IPS DF 6.9 (cell line): ENCODE data around the gene ELP1.

Experiments used
- DNase-seq: peaks from one replicate; pipeline ENCODE4 v3.0.0-alpha.2; 2013; ENCODE audit warnings: low read depth, low spot score
- H3K27ac ChIP-seq: one replicate; pipeline ENCODE4 v1.5.1; 2013; ENCODE audit warnings: low read length, control low read depth
- H3K27me3 ChIP-seq: 2 replicates; pipeline ENCODE4 v1.6.1; 2013; ENCODE audit warnings: mild to moderate bottlenecking, low read length; ENCODE audit not compliant: control insufficient read depth, insufficient read depth
- H3K36me3 ChIP-seq: 2 replicates; pipeline ENCODE4 v1.6.1; 2013; ENCODE audit warnings: low read length; ENCODE audit not compliant: control insufficient read depth, insufficient read depth
- H3K4me1 ChIP-seq: 2 replicates; pipeline ENCODE4 v1.6.1; 2013; ENCODE audit warnings: low read length; ENCODE audit not compliant: control insufficient read depth, insufficient read depth
- H3K4me3 ChIP-seq: 2 replicates; pipeline ENCODE4 v1.5.1; 2013; ENCODE audit warnings: mild to moderate bottlenecking, low read length
- H3K9me3 ChIP-seq: 2 replicates; pipeline ENCODE4 v1.6.1; 2013; ENCODE audit warnings: low read length, inconsistent platforms; ENCODE audit not compliant: control insufficient read depth, insufficient read depth
- WGBS: extraction: QIAGEN DNeasy Blood & Tissue Kit; methylation state at CpG from one replicate; pipeline ENCODE4 v1.1.7; 2013; ENCODE audit warnings: mixed read lengths, missing lambda C conversion rate; ENCODE audit not compliant: insufficient read length, insufficient coverage; 5-methylcytosine and 5-hydroxymethylcytosine counted together

Gene ELP1

DNA sequence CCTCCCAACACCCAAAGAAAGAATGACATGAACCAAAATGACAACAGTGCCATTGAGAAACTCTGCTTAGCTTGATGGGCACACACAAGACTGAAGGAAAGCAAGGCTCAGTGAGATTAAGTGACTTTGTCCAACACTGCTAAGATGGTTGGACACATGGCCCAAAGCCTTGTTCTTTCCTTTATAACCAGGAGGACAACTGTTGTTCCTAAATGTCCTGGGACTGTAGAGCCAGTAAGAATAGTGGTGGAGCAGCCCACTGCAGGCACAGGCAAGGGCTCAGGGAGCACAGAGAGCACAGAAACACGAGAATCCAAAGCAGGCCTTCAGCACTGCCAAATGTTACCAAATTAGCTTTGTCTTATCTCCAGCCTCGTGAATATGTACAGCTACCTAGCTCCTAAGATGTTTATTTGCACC lies 67.9 kb downstream of the ELP1 start:
- Histone ChIP-seq H3K27me3 (no peaks in the 10 kb centered on the region), H3K9me3 (no peaks in the 10 kb centered on the region), H3K4me3 (no peak overlapping the region), H3K36me3 (0 out of 2 replicates have a peak, but pooled peaks cover 3% of the 10 kb centered on the region), H3K4me1 (no peaks in the 10 kb centered on the region), H3K27ac (no peak overlapping the region)
- WGBS: no CpG with 5 or more reads among the region's 2 CpGs
- no peak for DNase-seq

DNA sequence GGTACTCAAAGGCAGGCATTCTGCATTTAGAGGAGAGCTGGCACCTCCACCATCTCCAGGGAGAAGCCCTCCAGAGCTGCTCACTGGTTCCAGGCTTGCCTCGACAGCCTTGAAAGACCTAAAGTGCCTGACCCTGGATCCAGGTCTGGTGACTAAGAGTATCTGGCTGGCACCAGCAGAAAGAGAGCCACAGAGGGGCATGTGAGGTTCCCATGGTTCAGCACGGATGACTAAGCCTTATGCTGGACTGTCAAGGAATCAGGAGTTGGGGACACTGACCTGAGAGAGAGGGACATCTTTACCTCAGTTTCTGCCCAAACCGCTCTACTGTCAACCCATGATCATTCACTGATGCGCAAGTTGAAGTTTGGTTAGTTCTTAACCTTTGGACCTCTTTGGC lies 68.9 kb downstream of the ELP1 start:
- Histone ChIP-seq H3K27me3 (no peaks in the 10 kb centered on the region), H3K27ac (no peak overlapping the region), H3K4me3 (no peak overlapping the region), H3K36me3 (0 out of 2 replicates have a peak, but pooled peaks cover 3% of the 10 kb centered on the region), H3K9me3 (no peaks in the 10 kb centered on the region), H3K4me1 (no peaks in the 10 kb centered on the region)
- no CpG with 5 or more reads among the region's 4 CpGs for WGBS
- DNase-seq: no peak

DNA sequence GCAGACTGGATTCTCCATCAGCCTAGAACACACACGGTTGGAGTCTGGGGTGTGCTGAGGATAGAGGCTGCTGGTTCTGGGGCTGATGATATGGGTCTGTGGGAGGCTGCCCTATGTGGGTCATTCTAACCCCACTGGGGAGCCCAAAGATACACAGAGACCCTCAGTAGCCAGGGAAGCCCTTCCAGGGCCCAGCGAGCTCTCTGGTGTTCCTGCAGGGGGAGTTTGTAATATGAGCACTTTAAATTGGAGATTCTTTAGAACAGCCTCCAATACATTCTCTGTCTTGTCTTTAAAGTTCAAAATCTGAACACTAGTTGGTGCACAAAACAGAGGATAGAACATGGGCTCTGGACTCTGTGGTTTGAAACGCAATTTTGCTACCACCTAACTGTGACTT lies 69.5 kb downstream of the ELP1 start:
- H3K9me3 ChIP-seq: no peaks in the 10 kb centered on the region
- WGBS: no CpG with 5 or more reads among the region's 3 CpGs
- H3K27ac ChIP-seq: no peak overlapping the region
- no peak overlapping the region for H3K4me3 ChIP-seq
- 0 out of 2 replicates have a peak, but pooled peaks cover 3% of the 10 kb centered on the region for H3K36me3 ChIP-seq
- H3K4me1 ChIP-seq: no peaks in the 10 kb centered on the region
- no peaks in the 10 kb centered on the region for H3K27me3 ChIP-seq
- DNase-seq: no peak

DNA sequence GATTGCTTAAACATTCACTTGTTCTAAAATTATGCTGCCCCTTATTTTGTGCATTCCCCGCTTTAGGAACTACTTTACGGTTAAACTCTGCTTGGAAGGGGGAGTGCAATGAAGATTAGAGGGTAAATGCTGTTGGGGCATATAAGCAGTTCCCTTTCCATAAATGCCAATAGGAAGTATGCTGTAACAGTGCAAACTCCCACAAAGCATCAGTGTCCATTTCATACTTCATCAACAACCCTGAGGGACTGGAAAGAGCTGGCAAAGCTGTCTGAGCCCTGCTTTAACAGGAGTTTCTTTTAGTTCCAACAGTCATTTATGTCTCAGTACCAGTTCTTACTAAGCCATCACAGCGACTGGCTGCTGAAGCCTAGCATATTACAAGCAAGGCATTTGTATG lies 70.0 kb downstream of the ELP1 start:
- H3K4me1 ChIP-seq: no peaks in the 10 kb centered on the region
- DNase-seq: no peak
- no CpG with 5 or more reads among the region's 3 CpGs for WGBS

DNA sequence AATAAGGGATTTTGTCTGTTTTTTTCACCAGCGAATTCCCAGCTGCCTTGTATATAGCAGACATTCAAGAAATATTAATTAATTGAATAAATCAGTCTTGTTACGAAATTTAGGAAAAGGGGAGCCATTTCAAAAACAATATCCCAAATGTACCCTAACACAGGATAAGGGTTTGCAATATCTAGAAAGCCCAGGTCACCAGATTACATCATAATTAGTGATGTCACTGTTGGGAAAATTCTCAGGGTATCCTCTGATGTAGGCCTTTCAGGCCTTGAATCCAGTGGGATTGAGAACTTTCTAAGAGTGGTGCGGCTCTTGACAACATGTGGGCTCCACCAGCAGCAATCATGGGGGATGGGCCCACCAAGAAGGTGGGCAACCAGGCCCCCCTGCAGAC lies 71.9 kb downstream of the ELP1 start, which contains the start of gene ACTL7A:
Gene ACTL7A (plus strand): TSS at position 270 of the 400 bp plus-strand sequence. CDS start 57 bp downstream, at position 327.
- no peak for DNase-seq
- H3K9me3 ChIP-seq: no peaks in the 10 kb centered on the region
- no peak within 1 kb of the TSS for H3K4me3 ChIP-seq
- no peaks in the 10 kb centered on the region for H3K36me3 ChIP-seq
- no CpG with 5 or more reads among the region's 3 CpGs for WGBS
- no peaks in the 10 kb centered on the region for H3K27me3 ChIP-seq
- no peak within 1 kb of the TSS for H3K27ac ChIP-seq
- H3K4me1 ChIP-seq: no peaks in the 10 kb centered on the region

More for the DNA sequence above, 70.0 kb downstream of the ELP1 start:
- no peaks in the 10 kb centered on the region for H3K27me3 ChIP-seq
- no peaks in the 10 kb centered on the region for H3K36me3 ChIP-seq
- H3K9me3 ChIP-seq: no peaks in the 10 kb centered on the region
- no peak overlapping the region for H3K27ac ChIP-seq
- H3K4me3 ChIP-seq: no peak overlapping the region

DNA sequence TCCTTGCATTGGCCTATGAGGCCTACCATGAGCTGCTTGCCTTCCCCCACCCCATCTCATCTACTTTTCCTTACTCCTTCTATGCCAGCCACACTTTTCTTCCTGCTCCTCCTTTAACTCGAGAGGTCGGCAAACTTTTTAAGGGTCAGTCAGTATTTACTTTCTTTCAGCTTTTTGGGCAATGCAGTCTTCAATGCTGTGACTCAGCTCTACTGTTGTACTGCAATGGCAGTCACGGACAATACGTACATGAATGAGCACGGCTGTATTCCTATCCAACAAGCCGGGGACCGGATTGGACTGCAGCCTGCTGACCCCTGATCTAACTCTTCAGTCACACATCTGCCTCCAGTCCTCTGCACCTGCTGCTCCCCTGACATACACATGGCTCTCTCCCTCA lies 72.5 kb downstream of the ELP1 start:
- Histone ChIP-seq H3K36me3 (no peaks in the 10 kb centered on the region), H3K4me1 (no peaks in the 10 kb centered on the region), H3K9me3 (no peaks in the 10 kb centered on the region), H3K4me3 (no peak overlapping the region), H3K27me3 (no peaks in the 10 kb centered on the region), H3K27ac (no peak overlapping the region)
- DNase-seq: no peak
- WGBS: no CpG with 5 or more reads among the region's 7 CpGs

DNA sequence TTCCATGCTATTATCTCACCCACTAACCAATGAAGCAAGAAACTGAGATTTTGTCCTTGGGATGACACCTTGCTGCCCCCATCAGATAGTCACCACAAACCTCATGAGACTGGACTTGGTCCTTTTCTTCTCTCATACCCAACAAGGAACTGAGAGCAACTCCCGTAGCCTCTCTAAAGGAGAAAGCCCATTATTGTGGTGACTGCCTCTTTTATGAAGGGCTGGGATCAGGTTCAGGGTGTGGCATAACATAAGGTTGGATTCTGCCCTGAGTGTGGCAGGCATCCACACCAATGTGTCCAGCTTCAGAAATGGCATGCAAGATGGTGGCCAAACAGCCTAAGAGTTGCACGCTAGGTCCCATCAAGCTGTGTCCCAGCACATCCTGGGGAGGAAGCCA lies 73.2 kb downstream of the ELP1 start:
- Histone ChIP-seq H3K9me3 (no peaks in the 10 kb centered on the region), H3K27me3 (no peaks in the 10 kb centered on the region), H3K27ac (no peak overlapping the region), H3K36me3 (no peaks in the 10 kb centered on the region), H3K4me1 (no peaks in the 10 kb centered on the region), H3K4me3 (no peak overlapping the region)
- DNase-seq: no peak
- WGBS: no CpG with 5 or more reads among the region's 2 CpGs

- WGBS: no CpG with 5 or more reads among the region's 4 CpGs
- no peak overlapping the region for H3K27ac ChIP-seq
- no peak for DNase-seq
These were observed 73.6 kb downstream of the ELP1 start for GRCh38 chr9:108860354-108860753.

GRCh38 chr9:108859459-108860114 lies 74.3 kb downstream of the ELP1 start:
- Histone ChIP-seq H3K4me1 (no peaks in the 10 kb centered on the region), H3K36me3 (no peaks in the 10 kb centered on the region), H3K27ac (no peak overlapping the region), H3K4me3 (no peak overlapping the region), H3K9me3 (no peaks in the 10 kb centered on the region), H3K27me3 (no peaks in the 10 kb centered on the region)
- no peak for DNase-seq
- no CpG with 5 or more reads among the region's 3 CpGs for WGBS

More at GRCh38 chr9:108860354-108860753, 73.6 kb downstream of the ELP1 start:
- H3K4me1 ChIP-seq: no peaks in the 10 kb centered on the region
- H3K27me3 ChIP-seq: no peaks in the 10 kb centered on the region
- H3K4me3 ChIP-seq: no peak overlapping the region
- no peaks in the 10 kb centered on the region for H3K36me3 ChIP-seq
- H3K9me3 ChIP-seq: no peaks in the 10 kb centered on the region

DNA sequence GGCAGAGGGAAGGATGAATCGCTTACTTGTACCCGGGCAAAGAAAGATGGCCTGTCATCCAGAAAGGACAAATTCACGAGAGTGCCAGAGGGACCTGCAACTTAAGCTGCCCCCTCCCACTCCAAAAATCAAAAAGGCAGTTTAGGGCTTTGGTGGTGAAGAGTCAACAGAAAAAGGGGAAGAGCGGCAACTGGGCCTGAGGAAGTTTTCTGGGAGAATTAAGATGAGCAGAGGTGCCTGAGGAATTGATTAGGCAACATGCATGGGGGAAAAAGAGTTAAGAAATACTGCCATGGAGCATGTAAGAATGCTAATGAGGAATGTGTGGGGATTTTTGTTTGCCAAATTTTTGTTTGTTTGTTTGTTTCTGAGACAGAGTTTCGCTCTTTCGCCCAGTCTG lies 76.4 kb downstream of the ELP1 start:
- Histone ChIP-seq H3K9me3 (no peaks in the 10 kb centered on the region), H3K4me3 (no peak overlapping the region), H3K27me3 (no peaks in the 10 kb centered on the region), H3K4me1 (no peaks in the 10 kb centered on the region), H3K36me3 (no peaks in the 10 kb centered on the region), H3K27ac (no peak overlapping the region)
- DNase-seq: no peak
- WGBS: no CpG with 5 or more reads among the region's 6 CpGs

DNA sequence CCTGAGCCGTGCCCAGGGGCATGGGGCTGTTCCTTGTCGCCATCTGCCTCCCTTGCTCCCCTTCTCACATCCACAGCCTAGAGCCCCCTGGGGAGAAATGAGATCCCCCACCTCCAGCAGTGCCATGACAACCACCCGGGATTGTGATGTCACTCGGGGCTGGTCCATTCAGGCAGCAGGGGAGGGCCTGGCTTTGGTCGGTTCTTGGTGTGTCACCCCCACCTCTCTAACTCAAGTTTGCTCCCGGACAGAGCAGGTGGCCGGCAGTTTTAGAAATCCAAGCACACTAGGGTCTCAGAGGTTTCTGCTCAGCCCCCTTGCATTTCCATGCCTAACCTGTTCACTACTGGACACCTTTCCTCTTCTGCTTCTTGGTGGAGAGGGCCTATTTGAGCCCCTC lies 78.0 kb downstream of the ELP1 start, which contains the start of gene ACTL7B:
Gene ACTL7B (minus strand): TSS at position 99 of the 400 bp plus-strand sequence. CDS start 56 bp downstream, at position 43.
- no peaks in the 10 kb centered on the region for H3K36me3 ChIP-seq
- H3K27me3 ChIP-seq: no peaks in the 10 kb centered on the region
- no peak within 1 kb of the TSS for H3K27ac ChIP-seq
- H3K4me1 ChIP-seq: no peaks in the 10 kb centered on the region
- no peaks in the 10 kb centered on the region for H3K9me3 ChIP-seq
- WGBS: no CpG with 5 or more reads among the region's 7 CpGs
- no peak within 1 kb of the TSS for H3K4me3 ChIP-seq
- DNase-seq: no peak
